CD4-positive, alpha-beta T cell (primary cell): Measurements from ENCODE around the gene PDLIM1. TPM values are rescaled to one million over a fixed set of nuclear protein-coding genes. Genes with fewer than 3 reads are reported as not detected.

Experiments
- ATAC-seq: fragments of 200-7000 bp; cut with Tn5 transposase; one replicate; pipeline ENCODE4 v1.10.0; 2022; ENCODE audit warnings: mild to moderate bottlenecking; ENCODE audit not compliant: poor library complexity
- CTCF ChIA-PET: fragments of 350-600 bp; sonication (Branson Sonifier 250); formaldehyde crosslinking; loops from one replicate; lab custom pipeline; 2021; ENCODE audit warnings: antibody characterized with exemption, inconsistent platforms; lab: Charles Lee
- POLR2A ChIA-PET: fragments of 350-600 bp; sonication (Branson Sonifier 250); formaldehyde crosslinking; loops from one replicate; lab custom pipeline; 2021; ENCODE audit warnings: antibody characterized with exemption, inconsistent platforms; lab: Charles Lee
- DNase-seq, 14 experiments: peaks; one replicate each; pipeline ENCODE4 v3.0.0-alpha.2; 2013 to 2020; ENCODE audit warnings: mixed read lengths in 2 of 14
- H3K27ac ChIP-seq, 2 donors: one replicate each; pipeline versions ENCODE4 v1.5.1 to v1.7.0; 2013; ENCODE audit warnings: low read length in 2 of 2, low read depth in 1 of 2, mild to moderate bottlenecking in 1 of 2
- H3K27me3 ChIP-seq, 2 experiments: 1 replicate in 1 of 2; 2 replicates in 1 of 2; pipeline versions ENCODE4 v1.6.1 to v1.7.0; 2013; ENCODE audit warnings: low read length in 2 of 2, control low read depth in 1 of 2, mild to moderate bottlenecking in 1 of 2, moderate library complexity in 1 of 2; ENCODE audit not compliant: insufficient read depth in 2 of 2, control insufficient read depth in 1 of 2
- H3K36me3 ChIP-seq: one replicate; pipeline ENCODE4 v1.6.1; 2013; ENCODE audit warnings: low read length, control low read depth; ENCODE audit not compliant: insufficient read depth
- H3K4me1 ChIP-seq: one replicate; pipeline ENCODE4 v1.6.1; 2013; ENCODE audit warnings: low read length, control low read depth; ENCODE audit not compliant: insufficient read depth
- H3K4me3 ChIP-seq: one replicate; pipeline ENCODE4 v1.5.1; 2013; ENCODE audit warnings: mild to moderate bottlenecking, low read length, moderate library complexity
- H3K9me3 ChIP-seq, 2 experiments: 1 replicate in 1 of 2; 2 replicates in 1 of 2; pipeline versions ENCODE4 v1.6.1 to v1.7.0; 2013; ENCODE audit warnings: low read length in 2 of 2, mild to moderate bottlenecking in 2 of 2, control low read depth in 1 of 2, moderate library complexity in 1 of 2; ENCODE audit not compliant: control insufficient read depth in 1 of 2, insufficient read depth in 1 of 2
- H3K27ac Mint-ChIP-seq: one replicate; pipeline ENCODE4 v1.8.0; 2020; ENCODE audit warnings: mixed read lengths
- H3K27me3 Mint-ChIP-seq: one replicate; pipeline ENCODE4 v1.8.0; 2021; ENCODE audit warnings: mixed read lengths
- H3K36me3 Mint-ChIP-seq: one replicate; pipeline ENCODE4 v1.8.0; 2021; ENCODE audit warnings: low read depth, mixed read lengths
- H3K4me1 Mint-ChIP-seq: one replicate; pipeline ENCODE4 v1.8.0; 2021; ENCODE audit warnings: low read depth, mixed read lengths
- H3K4me3 Mint-ChIP-seq: one replicate; pipeline ENCODE4 v1.8.0; 2020; ENCODE audit warnings: mild to moderate bottlenecking, mixed read lengths
- H3K9me3 Mint-ChIP-seq: one replicate; pipeline ENCODE4 v1.8.0; 2020; ENCODE audit warnings: mixed read lengths
- intact Hi-C, 2 experiments: fragments of 100-400 bp; cut with DNase I in 1 of 2; cut with micrococcal nuclease in 1 of 2; formaldehyde crosslinking; loops; one replicate each; pipeline versions ENCODE4 v1.15.1 to v1.9.0; 2023 to 2025; cut with DNase I, micrococcal nuclease
- total RNA-seq, 174 experiments: library from RNA in 2 of 174; stranded (reverse) in 2 of 174; gene quantifications; one replicate each; pipeline ENCODE4 v1.2.3 and lab custom pipeline; 2021 to 2026
- TF ChIP-seq, protein P1 (sequence below): fragments of 200-600 bp; IDR thresholded peaks from one replicate; pipeline ENCODE4 v1.8.0; 2022; ENCODE audit warnings: antibody characterized with exemption, mild to moderate bottlenecking

PDLIM1 gene
- total RNA-seq, 2 experiments from 2014 or later: 0.41 to 0.75 TPM

DNA sequence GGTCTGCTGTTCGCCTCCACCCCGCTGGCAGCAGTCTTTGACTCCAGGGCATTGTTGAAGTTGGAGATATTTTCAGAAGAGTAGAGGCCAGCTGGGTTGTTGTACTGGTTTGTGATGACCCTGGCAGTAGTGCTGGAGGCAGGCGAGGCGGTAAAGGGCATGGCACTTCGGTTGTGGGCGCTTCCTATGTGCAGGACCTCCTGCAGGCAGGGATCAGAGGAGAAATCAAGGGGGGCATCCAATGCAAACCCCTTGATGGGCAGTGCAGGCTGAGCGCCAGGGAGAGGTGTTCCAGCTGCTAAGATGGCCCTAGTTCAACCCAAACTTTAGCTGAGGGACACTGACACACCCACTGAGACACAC, 27.0 kb downstream of the PDLIM1 start:
- Mint-ChIP-seq H3K4me3 (no peak overlapping the region), H3K27me3 (no peaks in the 10 kb centered on the region), H3K36me3 (no peaks in the 10 kb centered on the region), H3K4me1 (no peaks in the 10 kb centered on the region), H3K27ac (no peak overlapping the region), H3K9me3 (no peaks in the 10 kb centered on the region)
- POLR2A ChIA-PET: no interaction called here
- TF ChIP-seq, protein P1, sequence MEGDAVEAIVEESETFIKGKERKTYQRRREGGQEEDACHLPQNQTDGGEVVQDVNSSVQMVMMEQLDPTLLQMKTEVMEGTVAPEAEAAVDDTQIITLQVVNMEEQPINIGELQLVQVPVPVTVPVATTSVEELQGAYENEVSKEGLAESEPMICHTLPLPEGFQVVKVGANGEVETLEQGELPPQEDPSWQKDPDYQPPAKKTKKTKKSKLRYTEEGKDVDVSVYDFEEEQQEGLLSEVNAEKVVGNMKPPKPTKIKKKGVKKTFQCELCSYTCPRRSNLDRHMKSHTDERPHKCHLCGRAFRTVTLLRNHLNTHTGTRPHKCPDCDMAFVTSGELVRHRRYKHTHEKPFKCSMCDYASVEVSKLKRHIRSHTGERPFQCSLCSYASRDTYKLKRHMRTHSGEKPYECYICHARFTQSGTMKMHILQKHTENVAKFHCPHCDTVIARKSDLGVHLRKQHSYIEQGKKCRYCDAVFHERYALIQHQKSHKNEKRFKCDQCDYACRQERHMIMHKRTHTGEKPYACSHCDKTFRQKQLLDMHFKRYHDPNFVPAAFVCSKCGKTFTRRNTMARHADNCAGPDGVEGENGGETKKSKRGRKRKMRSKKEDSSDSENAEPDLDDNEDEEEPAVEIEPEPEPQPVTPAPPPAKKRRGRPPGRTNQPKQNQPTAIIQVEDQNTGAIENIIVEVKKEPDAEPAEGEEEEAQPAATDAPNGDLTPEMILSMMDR: no peak
- no peak for DNase-seq
- CTCF ChIA-PET: no interaction called here
- intact Hi-C loops: no loop called here
- Histone ChIP-seq H3K27me3 (no peaks in the 10 kb centered on the region), H3K36me3 (no peaks in the 10 kb centered on the region), H3K4me1 (no peaks in the 10 kb centered on the region), H3K4me3 (no peak overlapping the region), H3K9me3 (no peaks in the 10 kb centered on the region), H3K27ac (no peak overlapping the region)
- ATAC-seq: no peak

DNA sequence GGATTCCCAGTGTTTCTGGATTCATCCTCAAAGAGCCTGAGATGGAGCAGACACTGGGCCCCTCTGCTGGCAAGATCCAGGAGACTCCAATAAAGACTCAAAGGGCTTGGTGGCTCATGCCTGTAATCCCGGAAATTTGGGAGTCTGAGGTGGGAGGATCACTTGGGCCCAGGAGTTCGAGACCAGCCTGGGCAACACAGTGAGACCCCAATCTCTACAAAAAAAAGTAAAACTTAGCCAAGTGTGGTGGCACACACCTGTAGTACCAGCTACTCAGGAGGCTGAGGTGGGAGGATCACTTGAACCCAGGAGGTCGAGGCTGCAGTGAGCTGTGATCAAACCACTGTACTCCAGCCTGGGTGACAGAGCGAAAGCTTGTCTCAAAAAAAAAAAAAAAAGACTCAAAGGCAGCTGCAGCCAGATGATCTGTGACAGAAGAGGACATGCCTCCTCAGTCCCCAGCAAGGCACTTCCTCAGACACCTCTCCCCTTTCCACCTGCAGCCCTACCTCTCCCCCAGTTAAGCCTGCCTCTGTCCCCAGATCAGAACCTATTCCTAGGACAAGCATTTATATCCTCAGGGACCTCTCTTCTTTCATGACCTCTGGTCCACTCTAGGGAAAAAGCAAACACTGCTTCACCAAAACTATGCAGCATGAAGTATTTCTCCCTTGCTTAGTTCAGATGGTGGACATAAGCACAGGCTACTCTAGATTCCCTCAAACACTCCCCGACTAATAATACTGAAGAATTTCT, 27.9 kb downstream of the PDLIM1 start:
- CTCF ChIA-PET: no interaction called here
- H3K27ac Mint-ChIP-seq: no peak overlapping the region
- DNase-seq (no peak), ATAC-seq (no peak)
- Histone ChIP-seq H3K9me3 (peaks cover 0 to 3% of the 10 kb centered on the region in 2 experiments), H3K4me1 (no peaks in the 10 kb centered on the region), H3K27ac (no peak overlapping the region), H3K36me3 (no peaks in the 10 kb centered on the region), H3K27me3 (no peaks in the 10 kb centered on the region), H3K4me3 (no peak overlapping the region)
- no peaks in the 10 kb centered on the region for H3K27me3 Mint-ChIP-seq
- TF ChIP-seq, protein P1: no peak
- no peak overlapping the region for H3K4me3 Mint-ChIP-seq
- no peaks in the 10 kb centered on the region for H3K4me1 Mint-ChIP-seq
- POLR2A ChIA-PET: no interaction called here
- intact Hi-C loops: no loop called here
- H3K36me3 Mint-ChIP-seq: no peaks in the 10 kb centered on the region
- no peaks in the 10 kb centered on the region for H3K9me3 Mint-ChIP-seq

DNA sequence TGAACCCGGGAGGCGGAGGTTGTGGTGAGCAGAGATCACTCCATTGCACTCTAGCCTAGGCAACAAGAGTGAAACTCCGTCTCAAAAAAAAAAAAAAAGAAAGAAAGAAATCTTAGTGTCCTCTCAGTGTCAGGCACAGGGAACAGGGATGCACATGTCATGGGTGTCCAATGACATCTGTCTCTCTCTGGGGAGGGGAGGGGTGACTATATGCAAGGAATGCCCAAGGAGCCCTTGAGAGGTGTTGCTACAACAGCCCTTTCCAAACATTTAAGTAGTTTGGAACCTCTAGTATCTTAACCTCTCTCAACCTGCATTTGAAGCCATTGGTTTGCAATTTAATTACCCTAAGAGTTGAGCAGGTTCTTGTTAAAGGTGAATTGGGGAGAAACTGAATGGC, 28.9 kb downstream of the PDLIM1 start:
- H3K4me1 ChIP-seq: no peaks in the 10 kb centered on the region
- intact Hi-C loops: no loop called here
- no peak for ATAC-seq
- H3K9me3 ChIP-seq: peaks cover 0 to 3% of the 10 kb centered on the region in 2 experiments
- TF ChIP-seq, protein P1: no peak
- Mint-ChIP-seq H3K4me1 (no peaks in the 10 kb centered on the region), H3K9me3 (no peaks in the 10 kb centered on the region), H3K27me3 (no peaks in the 10 kb centered on the region), H3K36me3 (no peaks in the 10 kb centered on the region), H3K4me3 (no peak overlapping the region), H3K27ac (no peak overlapping the region)
- H3K27ac ChIP-seq: no peak overlapping the region
- CTCF ChIA-PET: no interaction called here
- H3K36me3 ChIP-seq: no peaks in the 10 kb centered on the region
- H3K27me3 ChIP-seq: no peaks in the 10 kb centered on the region
- no peak for DNase-seq
- H3K4me3 ChIP-seq: no peak overlapping the region
- POLR2A ChIA-PET: no interaction called here
